ENCODE data around the gene SIRT3.

DNA sequence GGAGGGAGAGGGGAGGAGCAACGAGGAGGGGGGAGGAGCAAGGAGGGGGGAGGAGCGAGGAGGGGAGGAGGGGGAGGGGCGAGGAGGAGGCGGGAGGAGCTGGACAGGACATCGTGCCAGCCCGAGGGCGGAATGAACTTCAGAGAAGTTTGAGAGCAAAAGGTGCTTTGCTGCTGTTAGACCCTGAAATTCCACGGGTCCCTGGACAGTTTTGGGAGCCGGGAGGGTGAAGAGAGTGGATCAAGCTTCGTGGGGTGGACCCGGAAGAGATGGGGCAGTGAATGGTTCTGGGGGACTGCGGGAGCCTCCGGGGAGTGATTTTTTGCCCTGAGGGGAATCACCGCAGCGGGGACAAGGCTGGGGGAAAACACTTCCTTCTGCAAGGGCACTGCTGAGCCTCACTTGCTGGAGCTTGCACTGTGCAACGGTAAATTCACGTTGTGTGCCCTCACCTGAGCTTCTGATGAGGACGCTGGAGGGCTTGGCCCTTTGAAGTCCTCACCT is 31.4 kb upstream of the SIRT3 start:
- TF ChIP-seq, protein P1, sequence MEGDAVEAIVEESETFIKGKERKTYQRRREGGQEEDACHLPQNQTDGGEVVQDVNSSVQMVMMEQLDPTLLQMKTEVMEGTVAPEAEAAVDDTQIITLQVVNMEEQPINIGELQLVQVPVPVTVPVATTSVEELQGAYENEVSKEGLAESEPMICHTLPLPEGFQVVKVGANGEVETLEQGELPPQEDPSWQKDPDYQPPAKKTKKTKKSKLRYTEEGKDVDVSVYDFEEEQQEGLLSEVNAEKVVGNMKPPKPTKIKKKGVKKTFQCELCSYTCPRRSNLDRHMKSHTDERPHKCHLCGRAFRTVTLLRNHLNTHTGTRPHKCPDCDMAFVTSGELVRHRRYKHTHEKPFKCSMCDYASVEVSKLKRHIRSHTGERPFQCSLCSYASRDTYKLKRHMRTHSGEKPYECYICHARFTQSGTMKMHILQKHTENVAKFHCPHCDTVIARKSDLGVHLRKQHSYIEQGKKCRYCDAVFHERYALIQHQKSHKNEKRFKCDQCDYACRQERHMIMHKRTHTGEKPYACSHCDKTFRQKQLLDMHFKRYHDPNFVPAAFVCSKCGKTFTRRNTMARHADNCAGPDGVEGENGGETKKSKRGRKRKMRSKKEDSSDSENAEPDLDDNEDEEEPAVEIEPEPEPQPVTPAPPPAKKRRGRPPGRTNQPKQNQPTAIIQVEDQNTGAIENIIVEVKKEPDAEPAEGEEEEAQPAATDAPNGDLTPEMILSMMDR (IDR thresholded peaks at IDR 0.05): no peak
- TF ChIP-seq EZH2 (IDR thresholded peaks at IDR 0.05): no peak

All from neural progenitor cell (in vitro differentiated cells).